SK-N-SH (cell line): ENCODE measurements around the gene MIPOL1. TPM values are rescaled to one million over a fixed set of nuclear protein-coding genes. Genes with fewer than 3 reads are reported as not detected.

Source experiments
- CTCF ChIA-PET: fragments of 300-600, 350-600 bp; formaldehyde crosslinking; extraction: SDS; loops from one replicate; lab custom pipeline; 2021; lab: Yijun Ruan, JAX
- POLR2A ChIA-PET: fragments of 350-600 bp; sonication (Branson Sonifier 250); formaldehyde crosslinking; extraction: SDS; loops from one replicate; lab custom pipeline; 2020; ENCODE audit warnings: antibody characterized with exemption, inconsistent platforms; lab: Yijun Ruan, JAX
- DNase-seq: peaks from one replicate; pipeline ENCODE4 v3.0.0; 2012
- H2AFZ ChIP-seq: fragments of 200-600 bp; sonication (generic); 2 replicates; pipeline ENCODE4 v1.8.1; 2016; ENCODE audit warnings: antibody characterized with exemption, mild to moderate bottlenecking, low read depth
- H3F3A ChIP-seq: fragments of 200-600 bp; sonication (generic); replicated peaks from 2 replicates; pipeline ENCODE3; 2016; ENCODE audit warnings: antibody characterized with exemption, mild to moderate bottlenecking; ENCODE audit not compliant: insufficient read depth
- H3K27ac ChIP-seq, 2 experiments: fragments of 200-500 bp in 1 of 2; fragments of 200-600 bp in 1 of 2; sonication (Bioruptor generic) in 1 of 2; sonication (generic), shearing (Covaris generic) in 1 of 2; 2 replicates each; pipeline versions ENCODE4 v1.5.1 to v1.6.1; 2014 to 2016; ENCODE audit warnings: low read depth in 2 of 2, inconsistent platforms in 1 of 2, low read length in 1 of 2, mild to moderate bottlenecking in 1 of 2, mixed read lengths in 1 of 2
- H3K27me3 ChIP-seq: fragments of 200-600 bp; sonication (generic), shearing (Covaris generic); 2 replicates; pipeline ENCODE4 v1.6.1; 2016; ENCODE audit warnings: mixed run types; ENCODE audit not compliant: insufficient read depth
- H3K36me3 ChIP-seq, 2 experiments: fragments of 200-500 bp in 1 of 2; fragments of 200-600 bp in 1 of 2; sonication (Bioruptor generic) in 1 of 2; sonication (generic) in 1 of 2; replicated peaks in 1 of 2; 2 replicates each; pipeline versions ENCODE3 to v1.5.1; 2014 to 2016; ENCODE audit warnings: low read length in 1 of 2, mild to moderate bottlenecking in 1 of 2; ENCODE audit not compliant: insufficient read depth in 2 of 2, control insufficient read depth in 1 of 2
- H3K4me1 ChIP-seq, 2 experiments: fragments of 200-500 bp in 1 of 2; fragments of 200-600 bp in 1 of 2; sonication (Bioruptor generic) in 1 of 2; sonication (generic), shearing (Covaris generic) in 1 of 2; 2 replicates each; pipeline versions ENCODE4 v1.5.1 to v1.6.1; 2014 to 2016; ENCODE audit warnings: low read depth in 1 of 2, low read length in 1 of 2, mixed run types in 1 of 2; ENCODE audit not compliant: insufficient read depth in 2 of 2, control insufficient read depth in 1 of 2
- H3K4me2 ChIP-seq: fragments of 200-600 bp; sonication (generic), shearing (Covaris generic); 2 replicates; pipeline ENCODE4 v1.6.1; 2017; ENCODE audit warnings: mixed run types
- H3K4me3 ChIP-seq, 2 experiments: fragments of 200-500 bp in 1 of 2; fragments of 200-600 bp in 1 of 2; sonication (Bioruptor generic) in 1 of 2; sonication (generic), shearing (Covaris generic) in 1 of 2; 2 replicates each; pipeline versions ENCODE4 v1.5.1 to v1.8.1; 2014 to 2016; ENCODE audit warnings: low read depth in 2 of 2, inconsistent platforms in 1 of 2, low read length in 1 of 2, mild to moderate bottlenecking in 1 of 2, mixed read lengths in 1 of 2, moderate library complexity in 1 of 2
- H3K79me2 ChIP-seq: fragments of 200-600 bp; sonication (generic); 2 replicates; pipeline ENCODE4 v1.8.1; 2017; ENCODE audit warnings: mild to moderate bottlenecking; ENCODE audit not compliant: insufficient read depth
- H3K9ac ChIP-seq: fragments of 200-600 bp; sonication (generic); 2 replicates; pipeline ENCODE4 v1.6.1; 2017; ENCODE audit warnings: mixed run types
- H3K9me2 ChIP-seq: fragments of 200-600 bp; sonication (generic); 2 replicates; pipeline ENCODE4 v1.6.1; 2017; ENCODE audit warnings: mixed run types
- H3K9me3 ChIP-seq: fragments of 200-600 bp; sonication (generic); 2 replicates; pipeline ENCODE4 v1.6.1; 2017; ENCODE audit warnings: mixed run types, mild to moderate bottlenecking, moderate library complexity
- H4K20me1 ChIP-seq: fragments of 200-600 bp; sonication (generic); 2 replicates; pipeline ENCODE4 v1.6.1; 2017; ENCODE audit warnings: mild to moderate bottlenecking, mixed run types; ENCODE audit not compliant: insufficient read depth
- CTCF ChIP-seq: fragments of 200-600 bp; sonication (generic); IDR thresholded peaks from 2 replicates; pipeline ENCODE4 v1.6.1; 2017; ENCODE audit warnings: antibody characterized with exemption, mild to moderate bottlenecking, moderate library complexity
- JUND ChIP-seq: IDR thresholded peaks from 2 replicates; pipeline ENCODE4 v1.4.0; 2012
- RAD21 ChIP-seq: IDR thresholded peaks from 2 replicates; pipeline ENCODE4 v1.6.1; 2012; ENCODE audit warnings: mild to moderate bottlenecking, low read length
- RXRA ChIP-seq: IDR thresholded peaks from 2 replicates; pipeline ENCODE4 v1.4.0; 2012; ENCODE audit warnings: low read depth, mild to moderate bottlenecking, borderline replicate concordance
- TAF1 ChIP-seq: IDR thresholded peaks from 2 replicates; pipeline ENCODE4 v1.6.1; 2012; ENCODE audit warnings: low read depth, mild to moderate bottlenecking, low read length, moderate library complexity, borderline replicate concordance
- TEAD4 ChIP-seq: IDR thresholded peaks from 2 replicates; pipeline ENCODE4 v1.4.0; 2012; ENCODE audit warnings: mild to moderate bottlenecking, borderline replicate concordance; ENCODE audit not compliant: insufficient read depth
- ZBTB33 ChIP-seq: IDR thresholded peaks from 2 replicates; pipeline ENCODE4 v1.4.0; 2012; ENCODE audit warnings: low read depth, borderline replicate concordance
- WGBS: methylation state at CpG from one replicate; pipeline ENCODE4 v1.1.6; 2017; ENCODE audit warnings: low lambda C conversion rate; 5-methylcytosine and 5-hydroxymethylcytosine counted together
- polyA plus RNA-seq, 3 experiments: library from polyadenylated mRNA; depleted of rRNA; stranded (reverse); fragments of >200 nt; gene quantifications; 2 replicates each; pipeline ENCODE4 v1.2.3, GENCODE V29; 2012
- TF ChIP-seq, protein P1 (sequence below): IDR thresholded peaks from 2 replicates; pipeline ENCODE4; 2012

Gene MIPOL1
- polyA plus RNA-seq, 1 of the 3 experiments (the other 2 are of a cell fraction) = 0.23 TPM

DNA sequence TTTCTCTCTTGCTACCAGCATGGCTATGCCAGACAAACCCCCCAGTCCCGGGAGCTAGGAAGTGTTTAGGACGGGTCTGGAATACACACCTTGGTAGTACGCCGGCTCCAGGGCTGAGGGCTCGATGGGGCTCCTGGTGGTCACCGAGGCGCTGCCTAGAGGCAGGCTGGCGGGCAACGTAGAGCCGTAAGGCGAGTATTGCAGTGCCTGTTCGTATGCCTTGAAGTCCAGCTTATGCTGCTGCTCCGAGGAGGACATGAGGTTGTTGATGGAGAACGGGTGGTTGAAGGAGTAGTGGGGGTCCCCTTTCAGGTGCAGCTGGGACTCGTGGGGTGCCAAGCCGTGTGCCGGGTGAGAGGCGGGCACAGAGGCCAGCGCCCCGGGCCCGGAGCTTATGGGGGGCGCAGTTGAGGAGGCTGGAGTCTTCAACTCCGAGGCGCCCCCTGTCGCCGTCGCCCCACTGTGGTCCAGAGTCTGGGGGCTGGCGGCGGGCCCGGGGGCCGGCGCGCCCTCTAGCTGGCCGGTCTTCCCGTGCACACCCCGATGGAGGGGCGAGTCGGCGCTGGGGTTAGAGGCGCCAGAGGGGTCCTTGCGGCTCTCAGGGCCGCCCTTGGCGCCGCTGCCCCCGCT, 393.7 kb downstream of the MIPOL1 start (continued):
- TF ChIP-seq ZBTB33 (no peak), TAF1 (no peak), JUND (no peak), CTCF (no peak), TEAD4 (no peak), RAD21 (no peak), RXRA (no peak)
- TF ChIP-seq, protein P1, sequence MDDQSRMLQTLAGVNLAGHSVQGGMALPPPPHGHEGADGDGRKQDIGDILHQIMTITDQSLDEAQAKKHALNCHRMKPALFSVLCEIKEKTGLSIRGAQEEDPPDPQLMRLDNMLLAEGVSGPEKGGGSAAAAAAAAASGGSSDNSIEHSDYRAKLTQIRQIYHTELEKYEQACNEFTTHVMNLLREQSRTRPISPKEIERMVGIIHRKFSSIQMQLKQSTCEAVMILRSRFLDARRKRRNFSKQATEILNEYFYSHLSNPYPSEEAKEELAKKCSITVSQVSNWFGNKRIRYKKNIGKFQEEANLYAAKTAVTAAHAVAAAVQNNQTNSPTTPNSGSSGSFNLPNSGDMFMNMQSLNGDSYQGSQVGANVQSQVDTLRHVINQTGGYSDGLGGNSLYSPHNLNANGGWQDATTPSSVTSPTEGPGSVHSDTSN = no peak

GRCh38 chr14:37591941-37592481, 394.3 kb downstream of the MIPOL1 start:
- no peak for TF ChIP-seq ZBTB33
- TF ChIP-seq, all 33 proteins: peak for 0
- no peak for DNase-seq
- Histone ChIP-seq H3K4me2 (no peak overlapping the region), H4K20me1 (no peaks in the 10 kb centered on the region), H3K79me2 (no peaks in the 10 kb centered on the region), H3K4me1 (no peaks in the 10 kb centered on the region), H3K27ac (no peak overlapping the region), H3K4me3 (no peak overlapping the region), H3K9me3 (no peaks in the 10 kb centered on the region), H3K9ac (no peak overlapping the region), H3K9me2 (no peaks in the 10 kb centered on the region), H3F3A (no peaks in the 10 kb centered on the region), H3K36me3 (no peaks in the 10 kb centered on the region), H3K27me3 (peaks cover 33% of the 10 kb centered on the region), H2AFZ (no peak overlapping the region)
- ChIA-PET POLR2A (no interaction called here), CTCF (no interaction called here)
- 60% methylated on average over 1 of the region's 58 CpGs for WGBS
